Measurements from ENCODE around the gene SNCA.

The SNCA gene

DNA sequence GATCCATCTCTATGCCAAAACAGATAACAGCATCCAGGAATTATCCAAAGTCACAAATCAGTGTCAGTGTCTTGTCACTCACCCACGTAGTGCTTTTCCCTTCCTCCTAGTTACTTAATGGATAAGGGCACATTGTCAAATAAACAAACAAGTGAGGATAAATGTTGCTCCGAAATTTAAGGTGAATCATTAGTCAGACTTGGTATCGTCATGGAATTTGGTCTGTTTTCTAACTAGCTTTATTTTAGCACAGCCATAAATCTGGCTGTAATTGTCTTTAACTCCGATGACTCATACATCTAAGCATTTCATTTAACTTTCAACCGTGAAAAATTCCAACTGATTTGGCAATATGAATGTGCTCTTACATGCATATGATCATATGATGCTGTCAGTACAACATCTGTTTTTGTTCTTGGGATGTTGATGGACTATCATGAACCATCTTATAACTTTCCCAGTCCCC lies 83.3 kb downstream of the SNCA start:
- peak; percentile 93 for DNase-seq (ENCODE audit: low spot score)

DNA sequence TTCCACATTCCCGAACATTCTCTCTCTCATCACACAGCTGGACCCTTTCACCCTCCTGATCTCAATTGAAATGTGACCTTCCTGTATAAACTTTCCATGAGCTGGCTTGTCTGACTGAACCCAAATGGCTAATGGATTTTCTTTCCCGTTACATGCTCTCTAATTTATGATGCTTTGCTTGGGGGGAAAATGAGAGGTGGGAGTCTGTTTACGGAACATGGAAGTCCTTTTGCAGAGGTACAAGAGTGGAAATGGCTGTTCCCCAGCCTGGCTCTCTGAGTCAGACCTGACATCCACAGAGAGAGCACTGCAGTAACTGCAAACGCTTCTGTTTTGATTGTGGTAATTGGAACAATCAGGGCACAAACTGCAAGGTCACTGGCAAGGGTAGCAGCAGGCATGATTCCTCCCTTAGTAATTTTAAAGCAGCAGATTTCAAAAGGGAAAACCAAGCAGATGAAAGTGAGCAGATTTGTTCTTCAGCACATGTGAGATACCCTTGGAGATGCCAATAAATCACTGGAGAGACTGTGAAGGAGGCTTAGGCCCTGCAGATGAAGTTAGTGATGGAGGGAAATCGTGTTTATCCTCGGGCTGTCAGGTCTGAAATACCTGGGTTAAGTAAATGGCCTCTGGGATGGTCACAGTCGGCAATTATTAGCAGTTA lies 83.9 kb downstream of the SNCA start:
- DNase-seq (ENCODE audit: low spot score), result peak; percentile 21

DNA sequence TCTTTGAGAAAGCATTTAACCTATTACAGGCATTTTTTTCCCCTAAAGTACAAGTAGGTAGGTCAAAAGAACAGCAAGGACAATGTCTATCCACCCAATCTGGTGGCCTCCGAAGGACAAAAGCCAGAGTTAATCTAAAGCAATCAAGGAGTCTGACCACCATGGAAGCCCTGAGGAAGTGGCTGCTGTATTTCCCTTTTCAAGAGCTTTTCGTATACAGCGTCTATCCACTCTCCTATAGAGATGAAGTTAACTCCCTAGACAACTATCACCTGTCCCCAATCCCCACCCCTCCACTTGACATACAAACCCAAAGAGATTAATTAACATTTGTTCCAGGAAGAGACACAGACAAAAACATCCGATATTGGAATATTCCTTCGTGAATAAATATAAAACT lies 85.5 kb downstream of the SNCA start:
- DNase-seq (ENCODE audit: low spot score), result no peak

DNA sequence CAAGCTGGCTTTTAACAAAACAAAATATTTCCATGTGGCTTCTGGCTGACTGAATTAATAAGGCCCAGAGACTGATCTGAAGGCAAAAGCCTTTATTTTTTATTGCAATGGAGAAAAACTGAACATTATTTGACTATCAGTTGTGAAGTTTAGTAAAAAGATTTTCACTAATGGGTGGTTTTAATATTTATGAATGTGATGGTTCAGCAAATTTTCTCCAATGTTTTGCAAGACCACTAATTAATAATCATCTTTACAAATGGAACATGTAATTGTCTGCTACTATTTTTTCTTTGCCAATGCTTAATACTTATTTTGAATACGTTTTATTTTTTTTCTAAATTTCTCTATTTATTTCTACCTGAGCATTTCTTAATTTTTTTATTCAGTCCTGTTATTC lies 90.6 kb downstream of the SNCA start:
- no peak for DNase-seq (ENCODE audit: low spot score)

DNA sequence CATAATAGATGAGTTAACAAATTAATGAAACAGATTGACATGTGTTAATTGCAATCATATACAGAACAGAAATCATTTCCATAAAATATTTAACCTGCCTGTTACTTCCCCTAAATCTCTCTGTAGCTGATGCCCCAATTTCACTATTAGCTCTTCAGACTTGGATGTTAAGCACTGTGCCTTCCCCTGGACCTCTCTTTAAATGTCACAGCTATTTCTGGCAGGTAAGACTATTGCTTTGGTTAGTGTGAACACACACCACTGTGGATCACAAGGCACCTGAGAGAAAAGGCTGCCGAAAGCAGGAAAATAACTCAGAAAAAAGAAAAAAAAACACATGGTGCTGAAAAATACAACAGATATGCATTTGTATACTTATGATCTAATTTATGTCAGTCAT lies 91.3 kb downstream of the SNCA start:
- no peak for DNase-seq (ENCODE audit: low spot score)

DNA sequence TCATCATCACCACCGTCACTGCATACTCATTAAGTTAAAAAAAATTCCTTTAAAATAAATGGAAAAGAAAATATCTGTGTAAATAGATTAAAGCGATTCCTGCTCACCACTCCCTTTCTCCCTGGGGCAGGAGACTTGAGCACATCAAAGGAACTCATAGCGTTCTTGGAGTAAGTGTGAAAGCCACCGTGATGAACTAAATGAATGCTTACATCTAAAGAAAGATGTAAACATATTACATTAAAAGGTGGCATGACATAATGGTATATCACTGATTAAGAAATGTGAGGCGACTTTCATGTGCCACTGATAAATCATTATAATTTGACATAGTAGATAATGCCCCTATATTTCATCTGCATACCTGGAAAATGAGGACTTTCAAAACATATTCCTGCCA lies 92.0 kb downstream of the SNCA start:
- DNase-seq (ENCODE audit: low spot score), result no peak

DNA sequence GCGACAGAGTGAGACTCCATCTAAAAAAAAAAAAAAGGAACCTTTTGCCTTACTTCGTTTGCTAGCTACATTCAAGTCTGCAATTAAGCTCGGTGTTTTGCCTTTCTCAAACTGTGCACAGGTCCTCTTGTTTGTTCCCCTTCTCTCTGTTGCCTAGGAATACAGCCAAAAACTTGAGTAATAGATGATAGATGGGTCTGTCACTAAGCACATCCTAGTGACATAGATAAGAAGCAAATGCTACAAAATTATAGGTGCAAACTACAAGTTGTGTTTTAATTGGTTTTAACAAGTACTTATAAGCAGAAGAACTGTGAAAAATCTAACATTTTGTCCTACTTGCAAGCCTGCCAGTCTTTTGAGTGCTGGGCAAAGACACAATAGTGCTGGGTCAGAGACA lies 95.2 kb downstream of the SNCA start:
- DNase-seq (ENCODE audit: low spot score), result no peak

DNA sequence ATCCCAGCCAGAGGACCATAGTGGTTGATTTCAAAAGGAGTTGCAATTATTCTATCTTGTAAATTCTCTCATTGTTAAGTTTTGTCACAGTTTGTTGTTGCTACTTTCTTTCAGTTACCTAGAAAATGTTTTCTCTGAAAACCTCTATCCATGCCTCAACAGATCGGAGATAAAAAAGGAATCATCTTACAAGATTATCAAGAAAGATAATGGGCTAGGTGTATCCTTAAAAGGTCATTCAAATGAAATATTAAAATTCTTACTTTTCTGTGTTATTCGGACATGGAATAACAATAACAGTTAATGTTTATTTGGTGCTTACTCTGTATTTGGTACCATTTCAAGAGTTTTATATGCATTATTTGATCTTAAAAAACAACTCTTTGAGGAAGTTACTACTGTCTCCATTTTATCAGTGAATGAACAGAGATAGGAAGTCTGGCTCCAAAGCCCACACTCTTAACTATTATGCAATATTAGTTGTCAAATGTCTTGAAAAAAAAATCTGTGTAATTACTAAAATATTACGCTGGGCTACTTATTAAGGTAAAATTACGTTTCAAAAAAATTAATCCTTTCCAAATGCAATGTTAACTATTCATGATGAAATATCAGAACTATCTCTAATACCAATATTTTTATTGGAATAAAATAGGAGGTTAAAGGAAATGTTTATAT lies 97.5 kb downstream of the SNCA start:
- DNase-seq (ENCODE audit: low spot score), result no peak

DNA sequence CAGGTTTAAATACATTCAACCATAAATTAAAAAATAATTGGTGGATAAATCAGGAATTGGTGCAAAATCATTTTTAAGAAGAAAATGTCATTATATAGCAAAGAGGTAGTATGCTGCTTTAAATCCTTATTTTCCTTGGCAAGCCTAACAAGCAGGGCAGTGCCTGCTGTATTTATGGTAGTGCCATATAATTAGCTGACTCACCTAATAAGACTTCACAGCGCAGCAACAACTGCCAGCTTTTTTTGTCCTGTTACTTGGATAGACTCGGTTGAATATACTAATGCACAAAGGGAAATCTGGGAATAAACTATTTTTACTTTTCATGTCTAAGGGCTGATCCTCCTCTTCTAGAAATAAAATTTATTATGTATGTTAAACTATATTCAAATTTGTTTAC lies 99.1 kb downstream of the SNCA start:
- peak; percentile 75 for DNase-seq (ENCODE audit: low spot score)

DNA sequence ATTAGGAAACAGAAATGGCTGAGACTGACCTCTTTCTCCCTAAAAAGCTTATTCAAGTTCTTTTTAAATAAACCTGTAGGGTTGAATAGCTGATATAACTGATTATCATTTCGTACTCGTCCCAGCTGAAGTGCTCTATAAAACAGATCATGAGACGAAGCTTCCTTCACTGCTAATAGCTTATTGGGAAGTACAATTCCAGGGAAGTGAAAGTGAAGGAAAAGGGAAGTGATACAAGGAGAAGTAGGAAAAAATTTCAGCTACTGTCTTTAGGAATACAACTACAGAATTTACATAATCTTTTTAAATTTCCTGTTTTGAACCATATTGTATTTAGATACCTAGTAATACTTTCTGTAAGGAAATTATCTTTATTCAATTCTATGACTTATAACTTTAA lies 103.0 kb downstream of the SNCA start:
- no peak for DNase-seq (ENCODE audit: low spot score)

DNA sequence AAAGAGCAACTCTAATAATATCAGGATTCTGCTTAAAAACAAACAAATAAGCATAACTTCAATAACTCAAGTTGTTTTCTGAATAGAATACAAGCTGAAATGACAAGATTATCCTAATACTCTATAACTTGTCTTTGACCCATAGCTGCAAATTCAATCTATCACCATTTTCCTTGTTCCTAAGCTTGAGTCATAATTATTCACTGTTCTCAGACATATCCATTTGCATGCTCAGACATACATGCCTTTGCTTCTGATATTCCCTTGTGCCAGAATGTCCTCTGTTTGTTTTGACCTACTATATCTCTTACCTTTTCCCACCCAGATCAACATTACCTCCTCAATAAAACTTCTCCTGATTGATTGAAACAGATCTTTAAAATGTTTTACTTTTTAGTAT lies 109.7 kb downstream of the SNCA start:
- no peak for DNase-seq (ENCODE audit: low spot score)

DNA sequence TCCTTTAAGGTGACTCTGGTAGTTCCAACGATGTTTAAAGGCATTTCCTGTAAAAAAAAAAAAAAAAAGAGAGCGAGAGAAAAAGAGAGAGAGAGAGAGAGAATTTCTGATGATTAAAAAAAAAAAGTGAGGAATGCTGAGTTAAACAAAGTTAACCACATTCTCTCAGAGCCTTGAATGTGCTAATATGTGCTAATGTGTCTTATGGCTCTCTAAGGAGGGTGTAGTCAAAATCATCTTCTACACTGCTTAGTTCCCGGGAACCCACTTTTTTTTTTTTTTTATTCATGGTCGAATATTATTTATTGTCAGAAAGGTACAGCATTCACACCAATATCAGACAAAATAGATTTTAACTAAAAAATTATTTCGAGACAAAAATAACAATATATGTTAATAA lies 111.7 kb downstream of the SNCA start:
- DNase-seq (ENCODE audit: low spot score), result no peak

DNA sequence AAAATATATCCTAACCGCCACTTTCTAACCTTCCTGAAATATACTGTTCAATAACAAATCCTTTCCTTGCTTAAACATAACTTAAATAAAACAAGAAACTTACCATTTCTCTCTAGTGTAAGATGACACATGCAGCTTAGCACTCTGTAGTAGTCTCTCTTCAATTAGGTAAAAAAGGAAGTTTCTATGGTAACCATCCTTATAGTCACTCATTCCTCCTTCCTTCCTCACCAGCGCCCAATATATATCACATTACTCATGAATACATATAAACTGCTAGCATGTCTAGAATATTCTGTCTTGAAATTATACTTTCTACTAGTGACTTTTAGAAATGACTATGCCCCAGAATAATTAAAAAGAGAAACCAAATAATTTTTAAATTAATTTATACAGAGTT lies 112.2 kb downstream of the SNCA start:
- DNase-seq (ENCODE audit: low spot score), result no peak

DNA sequence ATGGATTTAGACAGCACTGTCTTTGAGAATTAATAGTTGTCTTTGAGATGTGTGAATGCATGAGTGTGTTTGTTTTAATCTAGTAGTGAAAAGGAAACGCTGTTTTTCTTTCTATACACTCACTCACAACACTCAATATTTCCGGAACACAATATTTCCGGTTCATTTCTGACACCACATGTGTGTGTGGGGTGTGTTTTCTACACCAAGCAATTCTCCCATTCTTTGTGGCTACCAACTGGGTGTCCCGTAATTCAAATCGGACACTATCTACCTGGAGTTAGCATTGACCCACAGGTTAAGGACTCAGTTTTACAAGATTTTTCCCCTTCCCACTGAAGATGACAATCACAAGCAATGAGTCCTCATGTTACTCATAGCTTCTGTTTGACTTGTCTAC lies 113.9 kb downstream of the SNCA start:
- no peak for DNase-seq (ENCODE audit: low spot score)

DNA sequence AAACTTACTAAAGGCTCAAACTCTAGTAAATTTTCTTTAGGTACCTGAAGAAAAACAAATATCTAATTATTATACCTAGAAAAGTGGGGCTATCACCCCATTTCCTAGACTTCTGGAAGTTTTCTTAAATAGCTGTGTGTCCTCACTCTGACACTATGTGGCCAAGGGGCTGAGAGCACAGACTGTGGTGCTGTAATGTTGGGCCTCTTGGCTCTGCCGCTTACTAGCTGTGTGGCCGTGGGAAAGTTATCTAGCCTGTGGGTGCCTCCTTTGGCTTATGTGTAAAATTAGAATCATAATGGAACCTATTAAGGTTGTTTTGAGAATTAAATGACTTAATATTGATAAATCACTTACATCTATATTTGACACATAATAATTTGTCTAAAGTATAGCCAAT lies 114.4 kb downstream of the SNCA start:
- no peak for DNase-seq (ENCODE audit: low spot score)

DNA sequence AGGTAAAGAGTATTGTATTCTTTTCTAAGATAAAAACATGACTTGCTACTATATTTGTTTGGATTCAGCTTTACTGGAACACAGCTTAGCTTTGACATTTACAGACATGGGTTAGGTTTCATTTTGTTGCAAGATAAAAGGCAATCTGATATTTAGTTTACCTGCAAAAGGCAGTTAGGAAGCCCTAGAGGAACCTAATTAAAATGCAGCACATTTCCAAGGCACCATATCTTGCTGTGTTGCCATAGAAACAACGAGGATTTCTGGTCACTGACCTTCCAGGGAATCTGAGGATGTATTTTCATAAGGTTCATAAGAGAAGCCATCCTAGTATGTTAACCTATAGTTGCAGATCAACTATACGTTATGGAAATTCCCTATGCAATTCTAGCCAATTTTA lies 116.0 kb downstream of the SNCA start:
- no peak for DNase-seq (ENCODE audit: low spot score)

DNA sequence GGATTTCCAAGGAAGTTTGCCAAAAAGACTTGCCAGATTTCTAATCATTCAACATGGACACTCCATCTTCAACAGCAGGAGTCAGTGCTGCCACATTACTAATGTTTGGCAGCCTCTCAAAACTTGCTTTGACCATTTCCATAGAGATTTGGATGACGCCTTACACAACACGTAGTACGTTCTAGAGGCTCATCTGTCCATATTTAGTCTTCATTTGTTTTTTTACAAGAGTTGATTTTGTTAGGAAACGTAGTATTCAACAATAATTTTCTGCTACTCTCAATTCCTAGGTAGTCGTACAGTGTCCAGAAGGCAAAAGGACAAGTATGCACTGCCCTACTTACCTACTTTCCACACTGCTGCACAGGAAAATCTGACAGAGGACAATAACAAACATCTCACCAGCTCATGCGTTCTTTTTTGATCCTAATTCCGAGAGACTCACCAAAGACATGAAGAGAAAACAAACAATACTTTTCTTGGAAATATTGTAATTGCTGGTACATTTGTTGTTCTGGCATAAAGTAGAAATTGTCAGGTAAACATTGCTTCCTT lies 117.3 kb downstream of the SNCA start:
- no peak for DNase-seq (ENCODE audit: low spot score)

DNA sequence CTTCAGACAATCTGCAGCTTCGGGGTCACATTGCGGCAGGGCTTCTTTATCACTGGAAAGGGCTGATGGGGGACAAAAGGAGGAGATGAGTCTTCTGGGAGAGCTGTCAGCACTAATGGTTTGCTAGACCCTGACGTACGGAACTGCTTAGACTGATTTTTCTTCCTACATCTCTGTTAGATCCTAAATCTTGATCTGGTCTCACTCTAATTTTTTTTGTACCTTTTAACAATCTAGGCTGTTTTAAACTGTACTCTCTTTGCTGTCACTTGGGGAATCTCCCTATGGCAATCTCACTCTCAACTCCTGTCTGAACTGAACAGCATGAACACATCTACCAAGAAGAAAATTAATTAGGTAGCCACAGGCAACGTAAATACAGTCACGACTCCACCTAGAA lies 120.1 kb downstream of the SNCA start:
- no peak for DNase-seq (ENCODE audit: low spot score)

DNA sequence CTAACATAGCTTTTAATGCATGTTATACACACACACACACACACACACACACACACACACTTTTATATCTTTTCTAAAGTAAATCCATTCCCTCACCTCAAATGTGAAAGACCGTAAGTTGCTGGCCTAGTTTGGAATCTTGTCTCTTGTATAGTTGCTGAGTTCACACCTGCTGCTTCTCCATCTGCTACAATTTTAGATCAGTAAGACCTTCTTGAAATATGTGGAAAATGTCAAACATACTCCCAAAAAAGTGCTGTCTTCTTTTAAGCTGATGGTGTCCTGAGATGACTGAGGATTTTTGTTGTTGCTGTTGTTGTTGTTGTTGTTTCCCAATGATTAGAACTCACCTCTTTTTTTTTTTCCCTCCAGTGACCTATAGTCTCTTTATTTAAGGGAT lies 121.3 kb downstream of the SNCA start:
- no peak for DNase-seq (ENCODE audit: low spot score)

DNA sequence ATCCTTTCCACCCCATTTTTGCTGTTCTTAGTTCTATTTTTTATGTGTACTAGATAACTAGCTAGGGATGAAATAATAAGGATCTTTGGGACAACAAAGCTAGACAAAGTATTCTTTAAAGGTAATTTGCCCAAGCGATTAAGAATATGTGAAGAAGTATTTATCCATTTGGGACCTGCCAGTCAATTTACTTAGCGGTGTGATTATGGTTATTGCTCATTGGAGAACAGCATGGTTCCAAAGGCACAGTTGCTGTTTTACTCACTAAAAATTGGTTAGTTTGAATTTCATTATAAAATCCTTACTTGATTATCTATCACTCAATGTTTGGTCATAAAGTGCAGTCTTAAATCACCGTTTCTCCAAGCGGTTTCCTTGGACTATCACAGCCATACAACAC lies 124.1 kb downstream of the SNCA start:
- no peak for DNase-seq (ENCODE audit: low spot score)

DNA sequence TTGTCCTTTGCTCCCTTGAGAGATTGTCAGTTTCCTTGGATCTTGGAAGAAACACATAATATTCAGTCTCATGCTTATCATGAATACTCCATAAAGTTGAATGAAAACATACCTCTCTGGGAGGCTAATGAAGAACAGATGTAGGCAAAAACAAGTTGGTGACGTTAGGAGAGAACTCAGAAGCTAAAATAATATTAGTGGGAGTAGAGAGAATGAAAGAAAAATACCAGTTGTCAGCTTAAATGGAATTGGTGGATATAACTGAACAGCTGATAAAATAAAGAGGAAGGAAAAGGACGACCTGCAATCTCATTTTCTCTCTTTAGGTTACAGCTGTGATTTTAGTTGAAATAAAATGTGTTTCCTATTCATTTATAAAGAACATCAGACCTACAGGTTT lies 124.8 kb downstream of the SNCA start:
- DNase-seq (ENCODE audit: low spot score), result no peak

DNA sequence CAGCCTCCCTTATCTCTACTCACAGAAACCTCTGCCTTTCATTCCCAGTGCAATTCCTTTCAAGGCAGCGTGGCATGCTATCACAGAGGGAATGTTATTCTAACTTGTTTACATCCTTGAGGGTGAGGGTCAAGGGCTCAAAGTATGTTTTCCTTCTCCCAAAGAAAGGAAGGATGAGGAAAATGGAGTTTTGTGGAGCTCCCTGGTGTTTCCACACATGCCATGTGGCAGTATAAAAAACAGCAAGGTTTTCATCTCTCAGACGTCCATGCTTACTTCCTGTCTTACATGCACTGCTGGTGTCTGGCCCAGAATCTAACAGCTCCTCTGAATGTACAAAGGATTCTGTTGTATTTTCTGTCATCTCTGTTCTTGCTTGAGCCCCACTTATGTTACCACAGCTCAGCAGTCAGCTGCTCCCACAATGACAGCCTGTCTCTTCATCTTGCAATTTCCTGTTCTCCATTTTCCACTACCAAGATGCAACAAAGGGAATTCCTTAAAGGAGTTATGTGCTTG lies 128.0 kb downstream of the SNCA start:
- DNase-seq (ENCODE audit: low spot score), result peak; percentile 96

DNA sequence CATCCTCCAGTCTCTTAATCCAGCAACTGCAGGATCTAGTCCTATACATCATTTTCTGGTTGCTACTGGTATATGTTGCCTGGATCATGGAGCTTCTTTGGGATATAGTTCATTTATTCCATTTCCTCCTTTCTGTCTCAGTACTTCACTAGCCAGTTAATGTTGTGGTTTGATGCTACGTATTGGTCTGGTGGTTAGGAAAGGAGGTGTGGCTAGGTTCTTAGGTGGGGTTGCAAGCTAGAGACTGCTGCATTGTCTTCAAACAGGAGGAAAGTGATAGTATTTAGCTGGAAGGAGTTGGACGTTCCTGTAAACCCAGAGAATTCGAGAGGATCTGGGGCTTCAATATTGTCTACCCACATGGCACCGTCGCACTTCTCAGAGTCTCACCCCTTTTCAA lies 129.5 kb downstream of the SNCA start:
- no peak for DNase-seq (ENCODE audit: low spot score)
